ENCODE measurements around the gene MAEA.

DNA sequence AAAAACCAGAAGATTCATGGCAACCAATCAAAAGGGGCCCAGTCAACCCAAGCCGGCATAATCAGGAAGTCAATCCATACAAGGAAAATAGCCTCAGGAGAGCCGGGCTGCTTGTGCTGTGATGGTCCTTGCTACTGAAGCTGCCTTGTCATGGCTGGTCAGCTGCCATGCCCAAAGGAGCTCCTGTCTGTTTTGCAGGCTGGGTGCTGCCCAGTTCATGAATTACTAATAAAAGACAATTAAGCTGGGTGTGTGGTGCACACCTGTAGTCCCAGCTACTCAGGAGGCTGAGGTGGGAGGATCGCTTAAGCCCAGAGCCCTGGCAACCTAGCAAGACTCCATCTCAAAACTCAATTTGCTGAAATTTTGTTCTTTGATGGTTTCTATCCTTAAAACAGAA, 24.7 kb upstream of the MAEA start:
- TF ChIP-seq POLR2A (IDR thresholded peaks at IDR 0.05) (no peak), POLR2AphosphoS5 (IDR thresholded peaks at IDR 0.05; ENCODE audit: insufficient read depth in 1 of 2, low read depth in 1 of 2) (no peak)
- TF ChIP-seq, protein P1, sequence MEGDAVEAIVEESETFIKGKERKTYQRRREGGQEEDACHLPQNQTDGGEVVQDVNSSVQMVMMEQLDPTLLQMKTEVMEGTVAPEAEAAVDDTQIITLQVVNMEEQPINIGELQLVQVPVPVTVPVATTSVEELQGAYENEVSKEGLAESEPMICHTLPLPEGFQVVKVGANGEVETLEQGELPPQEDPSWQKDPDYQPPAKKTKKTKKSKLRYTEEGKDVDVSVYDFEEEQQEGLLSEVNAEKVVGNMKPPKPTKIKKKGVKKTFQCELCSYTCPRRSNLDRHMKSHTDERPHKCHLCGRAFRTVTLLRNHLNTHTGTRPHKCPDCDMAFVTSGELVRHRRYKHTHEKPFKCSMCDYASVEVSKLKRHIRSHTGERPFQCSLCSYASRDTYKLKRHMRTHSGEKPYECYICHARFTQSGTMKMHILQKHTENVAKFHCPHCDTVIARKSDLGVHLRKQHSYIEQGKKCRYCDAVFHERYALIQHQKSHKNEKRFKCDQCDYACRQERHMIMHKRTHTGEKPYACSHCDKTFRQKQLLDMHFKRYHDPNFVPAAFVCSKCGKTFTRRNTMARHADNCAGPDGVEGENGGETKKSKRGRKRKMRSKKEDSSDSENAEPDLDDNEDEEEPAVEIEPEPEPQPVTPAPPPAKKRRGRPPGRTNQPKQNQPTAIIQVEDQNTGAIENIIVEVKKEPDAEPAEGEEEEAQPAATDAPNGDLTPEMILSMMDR (IDR thresholded peaks at IDR 0.05): no peak
